HL-60 (cell line): ENCODE results near the gene CTSD.

Source experiments
- DNase-seq, 2 experiments: peaks; one replicate each; pipeline ENCODE4 v3.0.0-alpha.2; 2010 to 2020; ENCODE audit warnings: low read depth in 1 of 2, low spot score in 1 of 2
- H3K27ac ChIP-seq: fragments of 250-450 bp; sonication (Bioruptor Pico); replicated peaks from 2 replicates; pipeline ENCODE4 v1.5.1; 2020; ENCODE audit warnings: mild to moderate bottlenecking, moderate library complexity
- H3K27me3 ChIP-seq: fragments of 250-450 bp; sonication (Bioruptor Pico); 2 replicates; pipeline ENCODE4 v1.5.1; 2021; ENCODE audit warnings: mild to moderate bottlenecking, moderate library complexity; ENCODE audit not compliant: insufficient read depth, poor library complexity, severe bottlenecking
- H3K4me3 ChIP-seq: replicated peaks from 2 replicates; pipeline ENCODE4 v1.5.1; 2011; ENCODE audit warnings: mild to moderate bottlenecking, control low read depth, low read length; ENCODE audit not compliant: insufficient read depth
- GABPA ChIP-seq: IDR thresholded peaks from 2 replicates; pipeline ENCODE4 v1.6.1; 2012; ENCODE audit warnings: low read depth
- POLR2AphosphoS5 ChIP-seq: IDR thresholded peaks from 2 replicates; pipeline ENCODE4 v1.6.1; 2012; ENCODE audit warnings: low read depth
- SPI1 ChIP-seq: IDR thresholded peaks from 2 replicates; pipeline ENCODE4 v1.6.1; 2012; ENCODE audit warnings: low read depth, mild to moderate bottlenecking, borderline replicate concordance
- TF ChIP-seq, protein P1 (sequence below): IDR thresholded peaks from 2 replicates; pipeline ENCODE4 v1.6.1; 2012; ENCODE audit warnings: low read depth; ENCODE audit not compliant: insufficient replicate concordance
- TF ChIP-seq, protein P2 (sequence below): IDR thresholded peaks from one replicate; pipeline ENCODE4 v1.5.1; 2011; ENCODE audit warnings: low read length, control low read depth, inconsistent platforms; ENCODE audit not compliant: insufficient read depth

The CTSD gene

DNA sequence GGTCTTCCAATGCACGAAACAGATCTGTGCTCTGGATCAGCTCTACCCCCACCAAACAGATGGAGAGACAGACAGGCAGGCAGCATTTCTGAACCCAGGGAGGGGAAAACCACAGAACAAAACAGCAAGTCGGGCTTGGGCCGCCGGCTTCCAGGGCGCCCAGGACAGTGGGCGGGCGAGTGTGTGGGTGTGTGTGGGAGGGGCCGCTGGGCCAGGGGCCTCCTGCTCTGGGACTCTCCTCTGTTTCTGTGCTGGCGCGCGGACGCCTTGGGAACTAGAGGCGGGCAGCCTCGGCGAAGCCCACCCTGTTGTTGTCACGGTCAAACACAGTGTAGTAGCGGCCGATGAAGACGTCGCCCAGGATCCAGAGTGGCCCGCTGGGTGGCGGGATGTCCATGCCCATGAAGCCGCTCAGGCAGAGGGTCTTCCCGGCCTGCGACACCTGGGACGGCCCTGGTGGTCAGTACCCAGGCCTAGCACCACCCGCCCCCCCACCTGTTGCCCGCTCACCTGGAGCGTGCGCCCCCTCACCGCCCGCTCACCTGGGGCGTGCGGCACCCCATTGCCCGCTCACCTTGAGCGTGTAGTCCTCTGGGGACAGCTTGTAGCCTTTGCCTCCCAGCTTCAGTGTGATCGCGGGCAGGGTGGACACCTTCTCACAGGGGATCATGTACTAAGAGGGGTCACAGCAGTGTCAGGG is 10.3 kb downstream of the CTSD start:
- TF ChIP-seq GABPA (no peak), SPI1 (no peak), POLR2AphosphoS5 (no peak)
- TF ChIP-seq, protein P1, sequence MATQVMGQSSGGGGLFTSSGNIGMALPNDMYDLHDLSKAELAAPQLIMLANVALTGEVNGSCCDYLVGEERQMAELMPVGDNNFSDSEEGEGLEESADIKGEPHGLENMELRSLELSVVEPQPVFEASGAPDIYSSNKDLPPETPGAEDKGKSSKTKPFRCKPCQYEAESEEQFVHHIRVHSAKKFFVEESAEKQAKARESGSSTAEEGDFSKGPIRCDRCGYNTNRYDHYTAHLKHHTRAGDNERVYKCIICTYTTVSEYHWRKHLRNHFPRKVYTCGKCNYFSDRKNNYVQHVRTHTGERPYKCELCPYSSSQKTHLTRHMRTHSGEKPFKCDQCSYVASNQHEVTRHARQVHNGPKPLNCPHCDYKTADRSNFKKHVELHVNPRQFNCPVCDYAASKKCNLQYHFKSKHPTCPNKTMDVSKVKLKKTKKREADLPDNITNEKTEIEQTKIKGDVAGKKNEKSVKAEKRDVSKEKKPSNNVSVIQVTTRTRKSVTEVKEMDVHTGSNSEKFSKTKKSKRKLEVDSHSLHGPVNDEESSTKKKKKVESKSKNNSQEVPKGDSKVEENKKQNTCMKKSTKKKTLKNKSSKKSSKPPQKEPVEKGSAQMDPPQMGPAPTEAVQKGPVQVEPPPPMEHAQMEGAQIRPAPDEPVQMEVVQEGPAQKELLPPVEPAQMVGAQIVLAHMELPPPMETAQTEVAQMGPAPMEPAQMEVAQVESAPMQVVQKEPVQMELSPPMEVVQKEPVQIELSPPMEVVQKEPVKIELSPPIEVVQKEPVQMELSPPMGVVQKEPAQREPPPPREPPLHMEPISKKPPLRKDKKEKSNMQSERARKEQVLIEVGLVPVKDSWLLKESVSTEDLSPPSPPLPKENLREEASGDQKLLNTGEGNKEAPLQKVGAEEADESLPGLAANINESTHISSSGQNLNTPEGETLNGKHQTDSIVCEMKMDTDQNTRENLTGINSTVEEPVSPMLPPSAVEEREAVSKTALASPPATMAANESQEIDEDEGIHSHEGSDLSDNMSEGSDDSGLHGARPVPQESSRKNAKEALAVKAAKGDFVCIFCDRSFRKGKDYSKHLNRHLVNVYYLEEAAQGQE: no peak
- TF ChIP-seq, protein P2, sequence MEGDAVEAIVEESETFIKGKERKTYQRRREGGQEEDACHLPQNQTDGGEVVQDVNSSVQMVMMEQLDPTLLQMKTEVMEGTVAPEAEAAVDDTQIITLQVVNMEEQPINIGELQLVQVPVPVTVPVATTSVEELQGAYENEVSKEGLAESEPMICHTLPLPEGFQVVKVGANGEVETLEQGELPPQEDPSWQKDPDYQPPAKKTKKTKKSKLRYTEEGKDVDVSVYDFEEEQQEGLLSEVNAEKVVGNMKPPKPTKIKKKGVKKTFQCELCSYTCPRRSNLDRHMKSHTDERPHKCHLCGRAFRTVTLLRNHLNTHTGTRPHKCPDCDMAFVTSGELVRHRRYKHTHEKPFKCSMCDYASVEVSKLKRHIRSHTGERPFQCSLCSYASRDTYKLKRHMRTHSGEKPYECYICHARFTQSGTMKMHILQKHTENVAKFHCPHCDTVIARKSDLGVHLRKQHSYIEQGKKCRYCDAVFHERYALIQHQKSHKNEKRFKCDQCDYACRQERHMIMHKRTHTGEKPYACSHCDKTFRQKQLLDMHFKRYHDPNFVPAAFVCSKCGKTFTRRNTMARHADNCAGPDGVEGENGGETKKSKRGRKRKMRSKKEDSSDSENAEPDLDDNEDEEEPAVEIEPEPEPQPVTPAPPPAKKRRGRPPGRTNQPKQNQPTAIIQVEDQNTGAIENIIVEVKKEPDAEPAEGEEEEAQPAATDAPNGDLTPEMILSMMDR: no peak
- Histone ChIP-seq H3K27ac (no peak overlapping the region), H3K27me3 (peaks cover 12% of the 10 kb centered on the region), H3K4me3 (no peak overlapping the region)
- DNase-seq: no peak

DNA sequence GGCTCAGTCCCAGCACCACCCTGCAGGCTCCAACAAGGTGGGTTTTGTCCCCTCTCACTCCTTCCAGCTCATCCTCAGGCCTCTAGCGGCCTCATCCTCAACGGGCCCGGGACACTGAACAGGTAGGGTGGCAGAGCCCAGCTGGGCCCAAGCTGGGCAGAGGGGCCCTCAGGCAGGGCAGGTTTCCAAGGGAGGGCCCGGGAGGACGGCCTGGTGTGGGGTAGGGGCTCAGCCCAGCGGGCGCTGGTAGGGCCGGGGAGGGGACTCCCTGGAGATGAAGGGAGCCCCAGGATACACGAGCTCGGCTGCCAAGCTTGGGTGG is 10.9 kb downstream of the CTSD start:
- no peak for DNase-seq
- Histone ChIP-seq H3K27me3 (peaks cover 12% of the 10 kb centered on the region), H3K4me3 (no peak overlapping the region), H3K27ac (no peak overlapping the region)
- TF ChIP-seq, protein P2: no peak
- no peak for TF ChIP-seq SPI1

DNA sequence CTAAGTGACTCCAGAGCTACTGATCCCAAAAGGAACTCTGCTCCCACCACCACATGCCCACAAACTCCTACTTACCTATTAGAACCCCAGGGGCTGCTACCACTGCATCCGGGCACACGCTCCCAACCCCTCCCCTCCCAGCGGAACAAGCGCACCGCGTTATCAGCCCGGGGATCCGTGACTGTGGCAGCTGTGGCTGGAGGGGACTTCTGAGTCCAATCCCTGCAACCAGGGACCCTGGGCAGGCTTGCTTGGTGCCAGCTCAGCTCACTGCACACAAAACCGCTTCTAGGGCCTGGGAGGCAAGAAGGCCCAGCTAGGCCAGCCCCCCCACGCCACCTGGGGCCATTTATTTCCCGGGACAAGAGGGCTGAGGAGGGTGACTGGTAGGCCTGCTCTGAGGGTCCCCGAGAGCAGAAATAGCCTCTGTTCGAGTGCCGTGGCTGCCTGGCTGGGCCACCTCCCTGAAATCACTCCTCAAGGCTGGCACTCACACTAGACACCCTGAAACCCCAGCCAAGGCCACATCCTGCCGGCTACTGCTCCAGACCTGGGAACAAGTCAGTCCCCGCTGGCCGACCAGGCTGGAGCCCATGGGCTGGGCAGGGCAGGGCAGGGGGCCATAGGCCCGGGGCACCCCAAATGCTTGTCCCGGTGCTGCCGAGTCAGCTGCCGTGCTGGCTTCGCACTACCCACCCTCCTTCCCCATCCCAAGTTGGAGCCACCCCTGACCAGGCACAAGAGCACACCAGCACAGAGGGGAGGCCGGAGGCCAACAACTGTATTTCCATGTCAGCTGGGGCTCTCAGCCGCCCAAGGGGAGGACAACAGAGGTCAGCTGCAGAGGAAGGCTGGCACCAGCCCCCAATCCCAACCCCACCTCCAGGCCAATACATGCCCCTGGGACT is 11.5 kb downstream of the CTSD start:
- Histone ChIP-seq H3K27ac (no peak overlapping the region), H3K27me3 (peaks cover 12% of the 10 kb centered on the region), H3K4me3 (no peak overlapping the region)
- DNase-seq: no peak
- TF ChIP-seq, protein P1: no peak
- TF ChIP-seq POLR2AphosphoS5 (no peak), SPI1 (no peak), GABPA (no peak)
- TF ChIP-seq, protein P2: no peak
